Brain microvascular endothelial cell (primary cell): ENCODE results near the gene FAM219A.

ENCODE experiments used
- DNase-seq: peaks from one replicate; pipeline ENCODE4 v3.0.0-alpha.2; 2020
- H3K27ac ChIP-seq: fragments of 250-450 bp; sonication (Bioruptor Pico); 2 replicates; pipeline ENCODE4 v1.5.1; 2020; ENCODE audit warnings: mild to moderate bottlenecking, moderate library complexity
- H3K27me3 ChIP-seq: fragments of 250-450 bp; sonication (Bioruptor Pico); replicated peaks from 2 replicates; pipeline ENCODE4 v1.5.1; 2020; ENCODE audit warnings: mild to moderate bottlenecking
- H3K36me3 ChIP-seq: fragments of 250-450 bp; sonication (Bioruptor Pico); replicated peaks from 2 replicates; pipeline ENCODE4 v1.5.1; 2020; ENCODE audit warnings: mild to moderate bottlenecking
- H3K4me3 ChIP-seq: 2 replicates; pipeline ENCODE4 v1.5.1; 2011; ENCODE audit warnings: low read depth, mild to moderate bottlenecking, control low read depth, low read length, moderate library complexity
- in situ Hi-C: cut with HindIII; loops from 2 replicates; pipeline ENCODE4 v1.10.0; 2017; ENCODE audit warnings: low sequenced_read_pairs, low pct_ligation_motif_present
- TF ChIP-seq, protein P1 (sequence below): IDR thresholded peaks from 2 replicates; pipeline ENCODE4 v1.5.1; 2011; ENCODE audit warnings: low read depth, mild to moderate bottlenecking, moderate library complexity, low read length, control low read depth, inconsistent platforms; ENCODE audit errors: missing control alignments

The FAM219A gene

DNA sequence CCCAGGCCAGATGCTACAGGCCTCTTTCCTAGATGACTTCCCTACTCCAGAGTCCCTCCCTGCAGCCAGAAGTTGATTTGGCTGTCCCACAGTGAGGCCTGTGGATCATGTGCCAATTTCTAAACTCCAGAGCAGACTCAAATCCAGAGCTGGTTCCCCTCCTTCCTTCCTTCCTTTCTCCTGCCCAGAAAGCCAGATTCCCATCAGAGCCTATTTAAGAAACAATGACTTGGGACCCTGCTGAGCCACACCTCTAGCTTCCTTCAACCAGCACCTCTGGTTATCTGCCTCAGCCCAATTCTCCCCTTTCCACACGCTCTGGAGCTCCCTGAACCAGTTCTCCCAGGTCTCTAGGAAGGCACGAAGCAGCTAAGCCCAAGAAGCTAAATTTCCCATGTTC is 7.2 kb downstream of the FAM219A start:
- H3K27ac ChIP-seq = no peak overlapping the region
- DNase-seq = no peak
- H3K27me3 ChIP-seq = no peaks in the 10 kb centered on the region
- H3K36me3 ChIP-seq = no peaks in the 10 kb centered on the region
- in situ Hi-C loops = no loop called here
- TF ChIP-seq, protein P1, sequence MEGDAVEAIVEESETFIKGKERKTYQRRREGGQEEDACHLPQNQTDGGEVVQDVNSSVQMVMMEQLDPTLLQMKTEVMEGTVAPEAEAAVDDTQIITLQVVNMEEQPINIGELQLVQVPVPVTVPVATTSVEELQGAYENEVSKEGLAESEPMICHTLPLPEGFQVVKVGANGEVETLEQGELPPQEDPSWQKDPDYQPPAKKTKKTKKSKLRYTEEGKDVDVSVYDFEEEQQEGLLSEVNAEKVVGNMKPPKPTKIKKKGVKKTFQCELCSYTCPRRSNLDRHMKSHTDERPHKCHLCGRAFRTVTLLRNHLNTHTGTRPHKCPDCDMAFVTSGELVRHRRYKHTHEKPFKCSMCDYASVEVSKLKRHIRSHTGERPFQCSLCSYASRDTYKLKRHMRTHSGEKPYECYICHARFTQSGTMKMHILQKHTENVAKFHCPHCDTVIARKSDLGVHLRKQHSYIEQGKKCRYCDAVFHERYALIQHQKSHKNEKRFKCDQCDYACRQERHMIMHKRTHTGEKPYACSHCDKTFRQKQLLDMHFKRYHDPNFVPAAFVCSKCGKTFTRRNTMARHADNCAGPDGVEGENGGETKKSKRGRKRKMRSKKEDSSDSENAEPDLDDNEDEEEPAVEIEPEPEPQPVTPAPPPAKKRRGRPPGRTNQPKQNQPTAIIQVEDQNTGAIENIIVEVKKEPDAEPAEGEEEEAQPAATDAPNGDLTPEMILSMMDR = no peak
- no peak overlapping the region for H3K4me3 ChIP-seq

DNA sequence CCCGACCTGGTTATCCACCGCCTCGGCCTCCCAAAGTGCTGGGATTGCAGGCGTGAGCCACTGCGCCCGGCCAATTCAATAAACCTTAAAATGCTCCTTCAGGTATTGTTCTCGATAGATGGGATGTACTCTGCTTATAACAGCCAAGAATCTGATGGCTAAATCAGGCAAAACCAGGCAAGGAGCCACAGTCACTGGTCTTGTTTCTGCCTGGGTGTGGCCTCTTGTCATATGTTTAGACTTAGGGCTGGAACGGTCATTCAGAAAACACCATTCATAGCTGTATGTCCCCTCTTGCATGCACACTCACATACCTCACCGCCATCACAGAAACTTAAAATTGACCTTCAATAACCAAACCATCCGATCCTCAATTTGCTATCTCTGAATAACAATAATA is 7.7 kb downstream of the FAM219A start:
- Histone ChIP-seq H3K4me3 (no peak overlapping the region), H3K27me3 (no peaks in the 10 kb centered on the region), H3K27ac (no peak overlapping the region), H3K36me3 (no peaks in the 10 kb centered on the region)
- in situ Hi-C loops = no loop called here
- no peak for DNase-seq
- TF ChIP-seq, protein P1 = no peak

DNA sequence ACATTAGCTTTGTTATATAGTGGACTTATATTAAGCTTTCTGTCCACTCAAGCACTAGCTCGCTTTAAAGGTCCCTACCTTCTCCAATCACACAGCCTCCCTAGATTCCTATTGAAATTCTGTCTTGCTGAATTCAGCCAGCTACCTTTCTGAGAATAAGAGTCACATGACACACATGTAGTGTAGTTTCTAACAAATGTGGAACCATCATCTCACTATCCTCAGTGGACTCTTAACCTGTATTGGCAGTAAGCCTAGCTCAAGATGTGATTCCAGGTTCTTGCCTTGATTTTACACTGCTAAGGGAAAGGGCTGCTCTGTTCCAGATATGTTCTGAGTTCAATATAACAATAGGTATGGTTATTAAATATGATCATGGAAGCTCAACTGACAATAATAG is 11.4 kb downstream of the FAM219A start:
- in situ Hi-C loops = no loop called here
- Histone ChIP-seq H3K36me3 (no peaks in the 10 kb centered on the region), H3K27me3 (no peaks in the 10 kb centered on the region), H3K27ac (no peak overlapping the region), H3K4me3 (no peak overlapping the region)
- TF ChIP-seq, protein P1 = no peak
- DNase-seq = no peak

DNA sequence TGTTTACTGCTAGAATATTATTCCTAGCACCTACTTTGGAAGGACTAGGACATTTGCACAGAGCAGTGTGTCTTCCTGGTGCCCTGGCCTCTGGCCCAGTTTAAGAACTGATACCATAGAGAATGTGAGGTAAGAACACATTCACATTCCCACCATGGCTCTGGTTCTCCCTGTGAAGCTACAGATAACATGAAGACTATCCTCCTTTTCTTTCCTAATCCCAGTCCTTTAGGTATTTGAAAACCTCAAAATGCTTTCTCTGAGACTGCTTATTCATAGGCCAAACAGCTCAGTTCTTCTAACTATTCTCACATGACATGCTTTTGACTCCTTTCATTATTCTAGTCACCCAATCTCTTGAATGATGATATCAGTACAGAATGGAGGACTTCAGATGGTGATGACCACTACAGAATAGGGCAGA is 11.9 kb downstream of the FAM219A start:
- Histone ChIP-seq H3K4me3 (no peak overlapping the region), H3K27me3 (no peaks in the 10 kb centered on the region), H3K36me3 (no peaks in the 10 kb centered on the region), H3K27ac (peak overlapping the region; percentile 0)
- DNase-seq = peak; percentile 36
- in situ Hi-C loops = no loop called here
- TF ChIP-seq, protein P1 = no peak

DNA sequence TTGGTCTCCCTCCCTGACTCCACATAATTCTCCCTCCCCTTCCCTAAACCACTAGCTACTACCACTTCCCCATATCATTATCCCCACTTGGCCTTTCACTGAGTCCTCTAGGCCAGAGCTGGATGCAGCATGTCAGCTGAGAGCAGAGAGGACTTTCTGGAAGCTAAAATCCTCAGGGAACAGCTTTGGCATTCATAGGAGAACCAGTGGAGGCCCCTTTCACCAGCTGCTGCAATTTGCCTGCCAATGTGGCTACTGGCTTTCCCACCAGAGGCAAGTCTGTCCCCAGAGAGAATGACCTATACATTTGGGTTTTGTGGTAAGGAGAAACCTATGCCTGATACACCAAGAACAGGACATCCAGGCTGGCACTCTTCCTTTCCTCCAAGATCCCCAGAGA is 14.4 kb downstream of the FAM219A start:
- DNase-seq = no peak
- Histone ChIP-seq H3K36me3 (no peaks in the 10 kb centered on the region), H3K27me3 (no peaks in the 10 kb centered on the region), H3K27ac (no peak overlapping the region), H3K4me3 (no peak overlapping the region)
- in situ Hi-C loops = no loop called here
- TF ChIP-seq, protein P1 = no peak

DNA sequence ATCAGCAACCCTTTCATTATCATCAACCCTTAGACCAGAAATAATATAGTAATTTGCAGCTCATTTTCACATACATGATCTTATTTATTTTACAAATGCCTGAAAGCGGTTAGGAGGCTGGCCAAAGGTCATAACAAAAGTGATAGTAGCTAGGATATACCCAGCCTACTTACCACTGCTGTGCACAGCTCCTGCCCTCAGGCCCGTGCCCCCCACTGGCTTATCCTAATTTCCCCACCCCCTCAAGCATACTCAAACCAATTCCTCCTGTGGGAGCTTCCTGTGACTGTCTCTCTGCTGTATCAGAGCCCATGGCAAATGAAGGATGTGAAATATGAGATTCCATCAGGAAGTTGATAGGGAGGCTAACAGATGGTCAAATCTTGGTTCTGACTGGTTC is 14.8 kb downstream of the FAM219A start:
- no peak for DNase-seq
- H3K27me3 ChIP-seq = no peaks in the 10 kb centered on the region
- TF ChIP-seq, protein P1 = no peak
- no peak overlapping the region for H3K4me3 ChIP-seq
- H3K36me3 ChIP-seq = no peaks in the 10 kb centered on the region
- in situ Hi-C loops = no loop called here
- H3K27ac ChIP-seq = no peak overlapping the region
